HepG2 (cell line): Measurements from ENCODE around the gene UCK2. TPM values are rescaled to one million over a fixed set of nuclear protein-coding genes. Genes with fewer than 3 reads are reported as not detected.

Source experiments
- ARNTL ChIP-seq: sonication (generic); formaldehyde crosslinking; IDR thresholded peaks from 2 replicates; pipeline ENCODE4 v1.4.0; 2020; ENCODE audit warnings: mild to moderate bottlenecking, missing genetic modification reagents
- DMAP1 ChIP-seq: IDR thresholded peaks from 2 replicates; pipeline ENCODE4 v1.6.1; 2016
- ELK4 ChIP-seq: sonication (generic); formaldehyde crosslinking; IDR thresholded peaks from 2 replicates; pipeline ENCODE4 v1.9.0; 2021; ENCODE audit warnings: missing genetic modification reagents, borderline replicate concordance
- ETV5 ChIP-seq: IDR thresholded peaks from 2 replicates; pipeline ENCODE4 v1.6.1; 2018; ENCODE audit warnings: missing biosample characterization, missing genetic modification reagents, inconsistent platforms, borderline replicate concordance
- GATA4 ChIP-seq: sonication (generic); IDR thresholded peaks from 2 replicates; pipeline ENCODE4 v1.6.1; 2016; ENCODE audit warnings: antibody characterized with exemption, low read depth, borderline replicate concordance
- HMG20A ChIP-seq: IDR thresholded peaks from 2 replicates; pipeline ENCODE4 v1.6.1; 2016; ENCODE audit warnings: borderline replicate concordance
- HOXA9 ChIP-seq: sonication (generic); formaldehyde crosslinking; IDR thresholded peaks from 2 replicates; pipeline ENCODE4 v1.8.1; 2022; ENCODE audit warnings: missing genetic modification reagents, mild to moderate bottlenecking, moderate library complexity, borderline replicate concordance
- IKZF5 ChIP-seq: IDR thresholded peaks from 2 replicates; pipeline ENCODE4 v1.6.1; 2018; ENCODE audit warnings: missing genetic modification reagents, mild to moderate bottlenecking, missing compliant biosample characterization
- MAFK ChIP-seq, 2 experiments: IDR thresholded peaks in 1 of 2; conservative IDR thresholded peaks in 1 of 2; 2 replicates each; pipeline ENCODE4 v1.6.1; 2011; ENCODE audit warnings: improper control_type of control experiment in 2 of 2, low read length in 2 of 2
- MYC ChIP-seq: sonication (generic); formaldehyde crosslinking; IDR thresholded peaks from 2 replicates; pipeline ENCODE4 v1.9.0; 2021; ENCODE audit warnings: missing genetic modification reagents, borderline replicate concordance
- PITX1 ChIP-seq: sonication (generic); formaldehyde crosslinking; IDR thresholded peaks from 2 replicates; pipeline ENCODE4 v1.5.1; 2020; ENCODE audit warnings: mild to moderate bottlenecking, missing genetic modification reagents
- POLR2A ChIP-seq, 2 experiments: IDR thresholded peaks; 2 replicates each; pipeline ENCODE4 v1.6.1; 2011; ENCODE audit warnings: low read depth in 2 of 2, low read length in 2 of 2, mild to moderate bottlenecking in 1 of 2, moderate library complexity in 1 of 2; ENCODE audit not compliant: insufficient read depth in 1 of 2
- SETDB1 ChIP-seq: sonication (generic); formaldehyde crosslinking; IDR thresholded peaks from 2 replicates; pipeline ENCODE4 v1.5.1; 2020; ENCODE audit warnings: missing genetic modification reagents, mild to moderate bottlenecking, borderline replicate concordance
- SRSF1 ChIP-seq: fragments of 200-400 bp; formaldehyde crosslinking; optimal IDR thresholded peaks from 2 replicates; pipeline ENCODE3; 2017; ENCODE audit warnings: mild to moderate bottlenecking, low read depth, low read length, moderate library complexity
- SRSF4 ChIP-seq: fragments of 200-400 bp; formaldehyde crosslinking; IDR thresholded peaks from one replicate; pipeline ENCODE4 v1.6.1; 2018; ENCODE audit warnings: mild to moderate bottlenecking, low read depth, low read length, moderate library complexity; ENCODE audit not compliant: poor library complexity, severe bottlenecking
- SRSF9 ChIP-seq: fragments of 200-400 bp; formaldehyde crosslinking; IDR thresholded peaks from 2 replicates; pipeline ENCODE4 v1.6.1; 2018; ENCODE audit warnings: borderline replicate concordance, mild to moderate bottlenecking, low read depth, low read length; ENCODE audit not compliant: insufficient read depth, poor library complexity, severe bottlenecking
- STAG1 ChIP-seq: sonication (generic); formaldehyde crosslinking; IDR thresholded peaks from 2 replicates; pipeline ENCODE4 v1.4.0; 2020; ENCODE audit warnings: missing genetic modification reagents
- TP53 ChIP-seq: sonication (generic); formaldehyde crosslinking; conservative IDR thresholded peaks from 2 replicates; pipeline ENCODE4 v1.4.0; 2020; ENCODE audit warnings: missing genetic modification reagents
- TRIM24 ChIP-seq: sonication (generic); formaldehyde crosslinking; IDR thresholded peaks from 2 replicates; pipeline ENCODE4 v1.8.0; 2022; ENCODE audit warnings: mild to moderate bottlenecking, missing genetic modification reagents
- ZNF3 ChIP-seq: IDR thresholded peaks from 2 replicates; pipeline ENCODE4 v1.7.0; 2017; ENCODE audit warnings: inconsistent platforms
- ZNF530 ChIP-seq: sonication (generic); formaldehyde crosslinking; IDR thresholded peaks from 2 replicates; pipeline ENCODE4 v1.5.0; 2020; ENCODE audit warnings: low read depth, mild to moderate bottlenecking, missing genetic modification reagents
- ZNF614 ChIP-seq: IDR thresholded peaks from 2 replicates; pipeline ENCODE4 v1.6.1; 2018; ENCODE audit warnings: missing biosample characterization, missing genetic modification reagents, inconsistent platforms, borderline replicate concordance
- ZNF781 ChIP-seq: sonication (generic); formaldehyde crosslinking; IDR thresholded peaks from 2 replicates; pipeline ENCODE4 v1.5.1; 2020; ENCODE audit warnings: borderline replicate concordance, mild to moderate bottlenecking, missing genetic modification reagents; ENCODE audit errors: not compliant biosample characterization
- polyA plus RNA-seq, 8 experiments: library from polyadenylated mRNA; depleted of rRNA in 3 of 8; stranded (reverse) in 7 of 8; unstranded in 1 of 8; fragments of >200 nt; fragmentation: Illumina TruSeq in 4 of 8; extraction: Trizol in 4 of 8; gene quantifications; 2 replicates each; pipeline versions ENCODE4 v1.2.1 to v1.2.3, GENCODE V29; 2011 to 2016; ENCODE audit warnings: low read depth in 4 of 8, missing spikeins in 1 of 8, mixed read lengths in 1 of 8; ENCODE audit not compliant: insufficient read depth in 1 of 8
- total RNA-seq, 5 experiments: library from RNA; depleted of rRNA; stranded (reverse); fragments of >200 nt; fragmentation: Illumina TruSeq; extraction: Trizol; gene quantifications; 2 replicates each; pipeline ENCODE4 v1.2.3, GENCODE V29; 2016; ENCODE audit warnings: low read depth in 1 of 5
- TF ChIP-seq, protein P1 (sequence below): sonication (generic); formaldehyde crosslinking; IDR thresholded peaks from 2 replicates; pipeline ENCODE4 v1.8.1; 2022; ENCODE audit warnings: low read depth, mild to moderate bottlenecking, missing genetic modification reagents
- TF ChIP-seq, protein P2 (sequence below): sonication (generic); formaldehyde crosslinking; IDR thresholded peaks from 2 replicates; pipeline ENCODE4 v1.4.0; 2020; ENCODE audit warnings: missing genetic modification reagents

UCK2 gene
- total and polyA plus RNA-seq, 2 of the 13 experiments (the other 11 are each of a cell fraction or from before 2014, with no cell fraction given), result 64.3 to 78.0 TPM

GRCh38 chr1:165871311-165872067 is 44.1 kb downstream of the UCK2 start (continued):
- TF ChIP-seq IKZF5 (peak; percentile 68; the same call in 1 of the 2 replicates), SRSF1 (no peak), STAG1 (CRISPR knock-in tag) (peak; percentile 82), ZNF530 (CRISPR knock-in tag) (no peak), ARNTL (CRISPR knock-in tag) (no peak), GATA4 (no peak), MYC (CRISPR knock-in tag) (no peak), TRIM24 (CRISPR knock-in tag) (no peak), MAFK (conservative IDR thresholded peaks at IDR 0.05 in 1 of 2, IDR thresholded peaks at IDR 0.05 in 1 of 2; ENCODE audit: low read length in 2 of 2) (no peak), POLR2A (IDR thresholded peaks at IDR 0.05; ENCODE audit: insufficient read depth in 1 of 2, low read depth in 2 of 2, low read length in 2 of 2) (no peak), HOXA9 (no peak), SETDB1 (CRISPR knock-in tag) (no peak), ELK4 (CRISPR knock-in tag) (no peak), PITX1 (CRISPR knock-in tag) (no peak), SRSF9 (no peak), DMAP1 (CRISPR knock-in tag) (no peak), ZNF614 (CRISPR knock-in tag) (peak; percentile 85), ZNF781 (CRISPR knock-in tag) (no peak), ETV5 (peak; percentile 89), SRSF4 (no peak), TP53 (no peak), HMG20A (CRISPR knock-in tag) (no peak; the same call in 1 of the 2 replicates), ZNF3 (CRISPR knock-in tag) (no peak)
- TF ChIP-seq, protein P1, sequence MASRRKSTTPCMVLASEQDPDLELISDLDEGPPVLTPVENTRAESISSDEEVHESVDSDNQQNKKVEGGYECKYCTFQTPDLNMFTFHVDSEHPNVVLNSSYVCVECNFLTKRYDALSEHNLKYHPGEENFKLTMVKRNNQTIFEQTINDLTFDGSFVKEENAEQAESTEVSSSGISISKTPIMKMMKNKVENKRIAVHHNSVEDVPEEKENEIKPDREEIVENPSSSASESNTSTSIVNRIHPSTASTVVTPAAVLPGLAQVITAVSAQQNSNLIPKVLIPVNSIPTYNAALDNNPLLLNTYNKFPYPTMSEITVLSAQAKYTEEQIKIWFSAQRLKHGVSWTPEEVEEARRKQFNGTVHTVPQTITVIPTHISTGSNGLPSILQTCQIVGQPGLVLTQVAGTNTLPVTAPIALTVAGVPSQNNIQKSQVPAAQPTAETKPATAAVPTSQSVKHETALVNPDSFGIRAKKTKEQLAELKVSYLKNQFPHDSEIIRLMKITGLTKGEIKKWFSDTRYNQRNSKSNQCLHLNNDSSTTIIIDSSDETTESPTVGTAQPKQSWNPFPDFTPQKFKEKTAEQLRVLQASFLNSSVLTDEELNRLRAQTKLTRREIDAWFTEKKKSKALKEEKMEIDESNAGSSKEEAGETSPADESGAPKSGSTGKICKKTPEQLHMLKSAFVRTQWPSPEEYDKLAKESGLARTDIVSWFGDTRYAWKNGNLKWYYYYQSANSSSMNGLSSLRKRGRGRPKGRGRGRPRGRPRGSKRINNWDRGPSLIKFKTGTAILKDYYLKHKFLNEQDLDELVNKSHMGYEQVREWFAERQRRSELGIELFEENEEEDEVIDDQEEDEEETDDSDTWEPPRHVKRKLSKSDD (CRISPR knock-in tag), result no peak
- TF ChIP-seq, protein P2, sequence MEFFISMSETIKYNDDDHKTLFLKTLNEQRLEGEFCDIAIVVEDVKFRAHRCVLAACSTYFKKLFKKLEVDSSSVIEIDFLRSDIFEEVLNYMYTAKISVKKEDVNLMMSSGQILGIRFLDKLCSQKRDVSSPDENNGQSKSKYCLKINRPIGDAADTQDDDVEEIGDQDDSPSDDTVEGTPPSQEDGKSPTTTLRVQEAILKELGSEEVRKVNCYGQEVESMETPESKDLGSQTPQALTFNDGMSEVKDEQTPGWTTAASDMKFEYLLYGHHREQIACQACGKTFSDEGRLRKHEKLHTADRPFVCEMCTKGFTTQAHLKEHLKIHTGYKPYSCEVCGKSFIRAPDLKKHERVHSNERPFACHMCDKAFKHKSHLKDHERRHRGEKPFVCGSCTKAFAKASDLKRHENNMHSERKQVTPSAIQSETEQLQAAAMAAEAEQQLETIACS (CRISPR knock-in tag), result no peak
